ENCODE measurements around the gene USP34. TPM values are rescaled to one million over a fixed set of nuclear protein-coding genes. Genes with fewer than 3 reads are reported as not detected.
"Not testable (repeated sequence)": the region's sequence is repeated elsewhere in the genome, so short reads cannot be mapped to it uniquely, and the experiment has no call there.

Gene USP34
- total RNA-seq, 1 experiment from 2014 or later: 34.4 TPM

- no peak for DNase-seq (ENCODE audit: low read depth)
- in situ Hi-C loops (cut with HindIII; ENCODE audit: low pct_unique_long_range_greater_than_20kb, low sequenced_read_pairs): no loop called here
Measured at GRCh38 chr2:61398413-61398812, 72.5 kb downstream of the USP34 start.

DNA sequence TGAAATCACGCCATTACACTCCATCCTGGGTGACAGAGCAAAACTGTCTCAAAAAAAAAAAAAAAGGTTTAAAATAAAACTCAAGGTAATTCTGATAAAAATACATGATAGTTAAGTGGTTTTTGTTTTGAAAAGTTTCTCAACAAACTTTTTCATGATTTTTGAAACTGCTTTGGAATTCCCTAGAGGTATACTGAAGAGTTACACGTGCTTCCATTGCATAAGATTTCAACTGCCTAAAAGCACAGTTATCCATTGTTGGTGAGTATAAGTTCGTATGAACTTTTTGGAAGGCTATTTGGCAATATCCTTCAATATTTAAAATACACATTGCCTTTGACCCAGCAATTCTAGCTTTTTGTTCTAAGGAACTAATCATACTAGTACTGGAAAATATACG, 74.9 kb downstream of the USP34 start:
- in situ Hi-C loops (cut with HindIII; ENCODE audit: low pct_unique_long_range_greater_than_20kb, low sequenced_read_pairs): no loop called here
- no peak for DNase-seq (ENCODE audit: low read depth)

DNA sequence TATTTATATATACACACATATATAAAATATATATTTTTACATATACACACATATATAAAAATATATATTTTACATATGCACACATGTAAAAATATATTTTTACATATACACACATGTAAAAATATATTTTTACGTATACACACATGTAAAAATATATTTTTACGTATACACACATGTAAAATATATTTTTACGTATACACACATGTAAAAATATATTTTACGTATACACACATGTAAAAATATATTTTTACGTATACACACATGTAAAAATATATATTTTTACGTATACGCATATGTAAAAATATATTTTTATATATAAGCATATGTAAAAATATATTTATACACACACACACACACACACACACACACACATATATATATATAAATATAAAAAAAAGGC, 83.3 kb downstream of the USP34 start:
- in situ Hi-C loops (cut with HindIII; ENCODE audit: low pct_unique_long_range_greater_than_20kb, low sequenced_read_pairs); DNase-seq (ENCODE audit: low read depth): not testable (repeated sequence)

DNA sequence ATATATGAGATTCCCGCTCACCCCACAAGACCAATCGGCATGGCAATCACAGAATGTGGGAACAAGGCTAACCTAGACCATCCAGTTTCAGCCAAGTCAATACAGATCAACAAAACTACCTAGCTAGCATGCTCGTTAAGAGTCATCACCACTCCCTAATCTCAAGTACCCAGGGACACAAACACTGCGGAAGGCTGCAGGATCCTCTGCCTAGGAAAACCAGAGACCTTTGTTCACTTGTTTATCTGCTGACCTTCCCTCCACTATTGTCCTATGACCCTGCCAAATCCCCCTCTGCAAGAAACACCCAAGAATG, 90.0 kb downstream of the USP34 start:
- DNase-seq (ENCODE audit: low read depth); in situ Hi-C loops (cut with HindIII; ENCODE audit: low pct_unique_long_range_greater_than_20kb, low sequenced_read_pairs): not testable (repeated sequence)

DNA sequence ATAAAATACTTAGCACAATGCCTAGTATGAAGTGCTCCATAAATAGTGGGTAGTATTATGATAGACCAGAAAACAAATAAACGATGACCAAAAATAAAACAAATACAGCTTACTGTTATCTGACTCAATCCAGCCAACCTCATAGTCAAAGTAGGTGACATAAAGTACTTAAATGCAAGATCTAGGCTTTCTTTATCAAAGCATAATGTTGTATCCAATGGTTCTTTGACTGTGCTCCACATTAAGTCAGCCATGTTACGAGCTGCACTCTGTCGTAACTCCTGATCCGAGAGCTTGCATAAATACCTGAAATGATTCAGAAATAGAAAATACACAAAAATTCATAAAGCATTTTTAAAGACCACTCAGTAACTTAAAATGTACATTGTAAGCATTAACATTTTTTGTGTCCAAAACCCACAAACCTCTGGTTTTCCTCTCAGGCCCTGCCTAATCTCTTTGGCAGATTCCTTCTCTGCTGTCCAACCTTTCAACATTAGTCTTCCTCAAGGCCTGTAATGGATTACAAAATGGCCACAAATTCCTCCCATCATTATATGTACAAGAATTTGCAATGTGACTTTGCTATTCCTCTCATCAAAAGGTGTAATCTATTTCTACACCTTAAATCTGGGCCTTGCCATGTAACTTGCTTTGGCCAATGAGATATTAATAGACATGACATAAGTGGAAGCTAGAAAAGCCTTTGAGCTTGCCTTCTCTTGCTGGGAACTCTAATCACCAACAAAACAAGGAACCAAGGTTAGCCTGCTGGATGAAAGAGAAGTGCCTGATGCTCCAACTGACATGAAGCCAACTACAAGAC, 90.6 kb downstream of the USP34 start:
- in situ Hi-C loops (cut with HindIII; ENCODE audit: low pct_unique_long_range_greater_than_20kb, low sequenced_read_pairs): no loop called here

DNA sequence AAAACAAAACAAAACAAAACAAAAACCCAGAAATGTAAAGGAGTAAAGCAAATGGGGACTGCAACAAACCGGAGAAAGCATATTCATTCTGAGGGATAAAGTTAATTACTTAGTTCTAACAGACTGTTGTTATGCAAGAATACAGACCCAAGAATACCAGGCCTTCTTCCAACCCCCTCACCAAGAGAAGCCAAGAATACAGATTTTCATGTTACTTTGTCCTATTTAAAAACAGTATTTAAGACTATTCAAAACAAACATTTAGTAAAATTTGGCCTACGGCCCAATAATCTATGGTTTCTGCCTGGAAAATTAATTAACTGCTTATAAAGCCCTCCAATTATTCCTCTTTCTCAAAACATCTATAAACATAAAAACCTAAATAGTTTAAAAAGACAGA, 91.4 kb downstream of the USP34 start:
- in situ Hi-C loops (cut with HindIII; ENCODE audit: low pct_unique_long_range_greater_than_20kb, low sequenced_read_pairs): no loop called here
- no peak for DNase-seq (ENCODE audit: low read depth)

More for the DNA sequence above, 90.6 kb downstream of the USP34 start:
- no peak for DNase-seq (ENCODE audit: low read depth)

- in situ Hi-C loops (cut with HindIII; ENCODE audit: low pct_unique_long_range_greater_than_20kb, low sequenced_read_pairs): no loop called here
- DNase-seq (ENCODE audit: low read depth): no peak
Measured at GRCh38 chr2:61378281-61378680, 92.6 kb downstream of the USP34 start.

DNA sequence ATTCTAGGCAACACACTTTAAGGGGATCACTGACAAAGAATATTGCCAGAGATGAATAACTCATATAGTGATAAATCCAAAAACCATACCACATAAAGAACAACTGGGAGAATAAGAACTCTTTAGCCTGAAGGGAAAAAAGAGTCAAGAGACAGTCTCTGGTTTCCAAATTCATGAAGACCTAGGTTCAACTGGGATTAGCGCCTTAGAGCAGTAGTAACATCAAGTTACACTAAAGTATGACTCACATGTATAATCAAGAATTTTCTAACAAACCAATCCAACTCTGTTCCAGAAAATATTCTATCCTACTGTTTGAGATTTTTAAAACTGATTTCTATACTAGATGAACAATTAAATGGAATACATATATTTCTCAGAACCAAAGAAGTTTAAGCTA, 93.8 kb downstream of the USP34 start:
- DNase-seq (ENCODE audit: low read depth): no peak
- in situ Hi-C loops (cut with HindIII; ENCODE audit: low pct_unique_long_range_greater_than_20kb, low sequenced_read_pairs): no loop called here

GRCh38 chr2:61376211-61376610, 94.7 kb downstream of the USP34 start:
- in situ Hi-C loops (cut with HindIII; ENCODE audit: low pct_unique_long_range_greater_than_20kb, low sequenced_read_pairs): no loop called here

DNA sequence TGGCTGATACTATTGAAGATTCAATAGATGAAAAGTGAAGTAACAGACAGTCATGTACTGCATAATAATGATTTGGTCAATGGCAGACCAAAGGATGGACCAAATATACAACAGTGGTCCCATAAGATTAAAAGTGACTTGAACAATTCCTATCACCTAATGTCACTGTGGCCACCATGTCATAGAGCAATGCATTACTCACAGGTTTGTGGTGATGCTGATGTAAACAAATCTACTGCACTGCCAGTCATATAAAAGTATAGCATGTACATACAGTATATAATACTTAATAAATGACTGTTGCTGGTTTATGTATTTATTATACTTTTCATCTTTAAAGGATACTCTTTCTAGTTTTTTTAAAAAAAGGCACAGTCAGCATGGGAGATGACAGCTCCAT, 99.9 kb downstream of the USP34 start:
- no peak for DNase-seq (ENCODE audit: low read depth)
- in situ Hi-C loops (cut with HindIII; ENCODE audit: low pct_unique_long_range_greater_than_20kb, low sequenced_read_pairs): no loop called here

More at GRCh38 chr2:61376211-61376610, 94.7 kb downstream of the USP34 start:
- DNase-seq (ENCODE audit: low read depth): no peak

- DNase-seq (ENCODE audit: low read depth): no peak
- in situ Hi-C loops (cut with HindIII; ENCODE audit: low pct_unique_long_range_greater_than_20kb, low sequenced_read_pairs): no loop called here
Measured at GRCh38 chr2:61368687-61369665, 101.9 kb downstream of the USP34 start.

DNA sequence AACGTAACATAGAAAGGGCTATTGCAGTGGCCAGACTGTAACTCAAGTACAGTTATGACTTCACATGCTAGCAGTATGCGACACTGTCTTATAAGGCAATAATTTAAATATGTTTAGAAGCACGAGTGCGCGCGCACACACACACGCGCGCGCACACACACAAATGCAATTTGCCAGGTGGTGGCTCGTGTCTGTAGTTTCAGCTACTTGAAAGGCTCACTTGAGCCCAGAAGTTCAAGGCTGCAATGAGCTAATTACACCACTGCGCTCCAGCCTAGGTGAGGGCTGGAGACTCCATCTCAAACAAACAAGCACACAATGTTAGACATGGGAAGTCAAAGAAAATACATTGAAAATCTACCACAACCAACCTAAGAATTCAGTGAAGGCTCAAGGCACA, 103.7 kb downstream of the USP34 start:
- in situ Hi-C loops (cut with HindIII; ENCODE audit: low pct_unique_long_range_greater_than_20kb, low sequenced_read_pairs): no loop called here
- no peak for DNase-seq (ENCODE audit: low read depth)

DNA sequence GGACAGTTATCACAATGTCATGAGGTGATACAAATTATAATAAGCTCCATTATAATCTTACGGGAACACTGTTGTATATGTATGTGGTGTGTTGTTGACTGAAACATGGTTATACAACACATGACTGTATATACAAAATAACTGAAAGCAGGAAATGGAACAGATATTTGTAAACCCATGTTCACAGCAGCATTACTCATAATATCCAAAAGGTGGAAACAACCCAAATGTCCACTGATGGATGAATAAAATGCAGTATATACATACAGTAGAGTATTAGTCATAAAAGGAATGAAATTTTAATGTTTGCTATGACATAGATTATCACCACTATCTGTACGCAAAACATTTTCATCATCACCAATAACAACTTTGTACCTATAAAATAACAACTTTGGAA, 107.3 kb downstream of the USP34 start:
- DNase-seq (ENCODE audit: low read depth): no peak
- in situ Hi-C loops (cut with HindIII; ENCODE audit: low pct_unique_long_range_greater_than_20kb, low sequenced_read_pairs): no loop called here

DNA sequence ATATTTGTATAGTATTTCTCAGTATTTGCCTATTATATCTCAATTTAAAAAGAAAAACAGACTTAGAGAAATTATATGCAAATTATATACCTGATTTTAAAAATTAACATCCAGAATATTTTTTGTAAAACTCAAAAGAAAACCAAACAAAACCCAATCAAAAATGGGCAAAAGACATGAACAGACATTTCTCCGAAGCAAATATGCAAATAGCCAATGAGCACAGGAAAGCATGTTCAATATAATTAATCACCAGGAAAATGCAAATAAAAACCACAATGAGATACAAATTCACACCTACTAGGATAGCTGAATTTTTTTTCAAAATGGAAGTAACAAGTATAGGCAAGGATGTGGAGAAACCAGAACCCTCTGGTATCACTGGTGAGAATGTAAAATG, 108.0 kb downstream of the USP34 start:
- in situ Hi-C loops (cut with HindIII; ENCODE audit: low pct_unique_long_range_greater_than_20kb, low sequenced_read_pairs): no loop called here

DNA sequence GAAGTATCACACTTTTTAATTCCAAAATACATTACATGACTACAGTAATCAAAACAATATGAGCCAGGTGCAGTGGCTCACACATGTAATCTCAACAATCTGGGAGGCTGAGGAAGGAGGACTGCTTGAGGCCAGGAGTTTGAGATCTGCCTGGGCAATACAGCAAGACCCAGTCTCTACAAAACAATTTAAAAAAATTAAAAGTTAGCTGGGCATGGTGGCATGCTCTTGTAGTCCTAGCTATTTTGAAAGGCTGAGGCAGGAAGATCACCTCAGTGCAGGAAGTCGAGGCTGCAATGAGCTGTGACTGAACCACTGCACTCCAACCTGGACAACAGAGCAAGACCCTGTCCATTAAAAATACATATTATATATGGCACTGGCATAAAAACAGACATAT, 109.8 kb downstream of the USP34 start:
- DNase-seq (ENCODE audit: low read depth): no peak

More for the DNA sequence above, 108.0 kb downstream of the USP34 start:
- DNase-seq (ENCODE audit: low read depth): no peak

DNA sequence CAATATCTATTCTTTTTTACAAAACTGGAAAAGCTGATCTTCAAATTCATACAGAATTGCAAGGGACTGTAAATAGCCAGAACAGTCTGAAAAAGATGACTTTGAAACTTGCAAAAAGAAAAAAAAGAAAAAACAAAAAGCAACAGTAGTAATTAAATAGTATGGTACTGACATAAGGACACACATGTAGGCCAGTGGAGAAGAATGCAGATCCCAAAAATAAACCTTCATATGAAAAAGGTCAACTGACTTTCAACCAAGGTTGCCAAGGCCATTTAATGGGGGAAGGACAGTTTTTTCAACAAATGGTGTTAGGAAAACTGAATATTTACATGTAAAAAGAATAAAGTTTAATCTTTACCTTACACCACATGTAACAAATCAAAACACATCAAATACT, 111.8 kb downstream of the USP34 start:
- in situ Hi-C loops (cut with HindIII; ENCODE audit: low pct_unique_long_range_greater_than_20kb, low sequenced_read_pairs): no loop called here

More for the DNA sequence above, 109.8 kb downstream of the USP34 start:
- in situ Hi-C loops (cut with HindIII; ENCODE audit: low pct_unique_long_range_greater_than_20kb, low sequenced_read_pairs): no loop called here

GRCh38 chr2:61357681-61358080, 113.2 kb downstream of the USP34 start:
- DNase-seq (ENCODE audit: low read depth): no peak
- in situ Hi-C loops (cut with HindIII; ENCODE audit: low pct_unique_long_range_greater_than_20kb, low sequenced_read_pairs): no loop called here

More for the DNA sequence above, 111.8 kb downstream of the USP34 start:
- no peak for DNase-seq (ENCODE audit: low read depth)

DNA sequence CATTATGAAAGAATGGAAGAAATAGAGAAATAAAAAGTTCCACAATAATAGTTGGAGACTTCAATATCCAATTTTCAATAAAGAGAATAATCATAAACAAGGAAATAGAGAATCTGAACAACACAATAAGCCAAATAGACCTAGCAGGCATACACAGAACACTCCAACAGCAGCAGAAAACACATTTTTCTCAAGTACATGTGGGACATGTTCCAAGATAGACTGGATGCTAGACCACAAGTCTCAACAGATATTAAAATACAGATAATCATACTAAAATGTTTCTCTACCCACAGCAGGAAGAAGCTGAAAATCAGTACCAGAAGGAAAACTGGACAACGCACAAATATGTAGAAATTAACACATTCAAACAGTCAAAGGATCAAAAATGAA, 113.9 kb downstream of the USP34 start:
- in situ Hi-C loops (cut with HindIII; ENCODE audit: low pct_unique_long_range_greater_than_20kb, low sequenced_read_pairs): no loop called here

GRCh38 chr2:61356261-61356957, 114.5 kb downstream of the USP34 start:
- DNase-seq (ENCODE audit: low read depth): no peak
- in situ Hi-C loops (cut with HindIII; ENCODE audit: low pct_unique_long_range_greater_than_20kb, low sequenced_read_pairs): no loop called here

More for the DNA sequence above, 113.9 kb downstream of the USP34 start:
- no peak for DNase-seq (ENCODE audit: low read depth)

Data from Caki2 (cell line).